HTR-8/SVneo (cell line): ENCODE data around the gene CCKAR.

Experiments
- DNase-seq: peaks from one replicate; pipeline ENCODE4 v3.0.0; 2011; ENCODE audit warnings: low spot score, mixed read lengths; ENCODE audit not compliant: insufficient read length
- FAIRE-seq: peaks from 2 replicates; lab custom pipeline; 2011; peaks lifted over from hg19 to GRCh38; lab: Jason Lieb, UNC

CCKAR gene

GRCh38 chr4:26462874-26463273 is 27.4 kb downstream of the CCKAR start:
- FAIRE-seq (no peak), DNase-seq (no peak)

DNA sequence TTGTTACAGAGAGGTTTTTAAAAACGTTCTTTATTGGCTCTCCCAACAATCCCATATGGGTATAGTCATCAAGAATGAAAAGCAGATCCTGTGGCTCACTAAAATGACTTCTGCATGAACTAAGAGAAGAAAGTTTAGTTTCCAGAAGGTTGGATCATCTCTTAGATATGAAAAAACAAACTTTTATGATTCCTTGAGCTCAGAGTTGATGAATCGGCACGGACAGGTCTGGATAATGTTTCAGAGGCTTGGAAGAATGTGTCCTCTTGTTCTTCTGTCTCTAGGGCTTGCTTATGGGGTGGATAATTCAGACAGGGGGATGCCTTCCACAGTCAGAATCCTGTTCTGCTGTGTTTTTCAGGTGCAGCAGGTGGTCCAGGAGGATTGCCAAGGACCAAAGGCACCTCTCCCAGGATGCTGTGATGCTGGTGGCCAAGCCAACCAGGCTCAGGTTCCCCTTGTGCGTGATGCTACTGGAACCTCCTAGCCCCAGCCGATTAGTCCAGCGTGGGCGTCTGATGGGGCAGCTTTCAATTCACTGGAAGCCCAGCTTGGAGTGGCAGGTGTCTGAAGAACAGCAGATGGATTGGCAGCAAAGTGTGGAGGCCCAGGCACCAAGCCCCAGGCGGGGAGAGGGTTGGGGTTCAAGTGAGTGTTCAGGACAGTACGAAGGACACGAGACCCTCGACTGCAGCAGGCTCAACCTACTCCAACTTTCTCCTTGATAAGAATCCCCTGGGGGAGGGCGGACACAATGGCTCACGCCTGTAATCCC is 30.3 kb downstream of the CCKAR start:
- FAIRE-seq = no peak
- no peak for DNase-seq

GRCh38 chr4:26459054-26459755 is 31.1 kb downstream of the CCKAR start:
- peak; percentile 88 for FAIRE-seq
- DNase-seq = peak; percentile 64

GRCh38 chr4:26458157-26458561 is 32.1 kb downstream of the CCKAR start:
- no peak for FAIRE-seq
- no peak for DNase-seq

DNA sequence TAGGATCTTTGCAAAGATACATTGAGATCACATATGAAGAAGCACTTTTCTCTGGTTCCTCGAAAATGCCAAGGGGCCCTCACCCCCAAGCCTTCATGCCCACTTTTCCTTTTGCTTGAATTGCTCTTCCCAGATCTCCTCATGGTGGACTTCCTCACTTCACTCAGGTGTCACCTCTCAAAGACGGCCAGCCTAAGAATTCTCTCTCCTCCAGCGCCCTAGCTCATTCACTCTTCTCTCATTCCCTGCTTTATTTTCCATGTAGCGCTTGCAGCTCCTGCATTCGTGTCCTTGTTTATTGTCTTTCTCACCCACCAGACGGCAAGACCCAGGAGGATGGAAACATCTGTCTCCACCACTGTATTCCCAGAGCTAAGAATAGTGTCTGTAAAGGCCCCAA is 32.9 kb downstream of the CCKAR start:
- FAIRE-seq (no peak), DNase-seq (no peak)

DNA sequence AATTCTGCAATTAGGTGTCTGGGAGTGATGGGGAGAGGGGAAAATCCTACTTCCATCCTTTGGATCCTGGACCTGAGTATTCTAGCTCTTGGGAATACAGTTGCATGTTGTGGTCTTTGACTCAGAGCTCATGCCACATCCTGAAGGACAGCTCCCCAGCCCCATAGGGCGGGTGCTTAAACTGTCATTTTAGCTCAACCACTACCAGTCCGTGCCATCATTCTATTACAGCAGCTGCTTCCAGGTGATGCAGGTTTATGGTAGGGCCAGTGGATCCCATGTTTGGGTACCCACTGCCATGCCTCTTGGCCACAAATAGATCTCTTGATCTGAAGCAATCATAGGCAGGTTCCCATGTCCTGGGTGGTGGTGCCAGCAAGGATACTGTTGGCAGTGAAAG is 34.7 kb downstream of the CCKAR start:
- no peak for FAIRE-seq
- no peak for DNase-seq

DNA sequence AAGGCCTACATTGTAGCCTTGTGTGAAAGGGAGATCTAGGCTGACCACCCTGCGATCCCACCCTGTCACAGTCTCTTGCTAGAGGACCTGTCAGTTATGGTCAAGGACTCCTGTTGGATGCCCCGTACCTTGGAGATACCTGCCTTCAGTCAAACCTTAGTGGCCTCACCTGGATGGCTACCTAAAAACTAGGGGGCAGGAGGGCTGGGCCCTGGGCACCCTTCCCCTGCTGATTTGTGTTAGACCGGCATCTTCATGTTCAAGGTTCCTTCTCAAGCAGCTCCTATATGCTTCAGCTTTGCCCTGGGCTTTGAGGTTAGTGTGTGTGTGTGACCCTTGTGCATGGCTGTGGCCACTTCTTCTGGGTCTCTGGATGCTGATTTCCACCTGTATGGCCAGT is 35.3 kb downstream of the CCKAR start:
- DNase-seq (no peak), FAIRE-seq (no peak)

- DNase-seq (no peak), FAIRE-seq (no peak)
Observed at GRCh38 chr4:26452565-26453531, 37.4 kb downstream of the CCKAR start.

DNA sequence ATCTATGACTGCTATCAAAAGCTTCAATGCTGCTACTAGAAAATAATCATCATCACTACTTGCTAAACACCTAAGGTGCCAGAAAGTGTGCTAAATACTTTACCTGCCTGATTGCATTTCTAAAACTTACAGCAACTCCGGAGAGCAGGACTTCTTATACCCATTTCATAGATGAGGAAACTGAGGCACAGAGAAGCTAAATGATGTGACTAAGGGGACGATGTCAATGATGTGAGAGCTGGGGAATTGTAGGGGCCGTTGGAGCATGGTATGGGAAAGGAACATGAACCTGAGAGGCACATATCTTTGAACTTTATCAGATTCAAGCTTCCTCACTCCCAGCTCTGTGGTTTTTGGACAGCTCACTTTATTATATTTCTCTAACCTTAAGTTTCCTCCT is 38.7 kb downstream of the CCKAR start:
- FAIRE-seq (no peak), DNase-seq (no peak)

- FAIRE-seq = no peak
- no peak for DNase-seq
Observed at GRCh38 chr4:26450418-26450817, 39.9 kb downstream of the CCKAR start.

- FAIRE-seq (no peak), DNase-seq (no peak)
Observed at GRCh38 chr4:26447378-26447777, 42.9 kb downstream of the CCKAR start.

- DNase-seq = no peak
- no peak for FAIRE-seq
Observed at GRCh38 chr4:26441771-26442170, 48.5 kb downstream of the CCKAR start.

GRCh38 chr4:26441102-26441501 is 49.2 kb downstream of the CCKAR start:
- FAIRE-seq (no peak), DNase-seq (no peak)

DNA sequence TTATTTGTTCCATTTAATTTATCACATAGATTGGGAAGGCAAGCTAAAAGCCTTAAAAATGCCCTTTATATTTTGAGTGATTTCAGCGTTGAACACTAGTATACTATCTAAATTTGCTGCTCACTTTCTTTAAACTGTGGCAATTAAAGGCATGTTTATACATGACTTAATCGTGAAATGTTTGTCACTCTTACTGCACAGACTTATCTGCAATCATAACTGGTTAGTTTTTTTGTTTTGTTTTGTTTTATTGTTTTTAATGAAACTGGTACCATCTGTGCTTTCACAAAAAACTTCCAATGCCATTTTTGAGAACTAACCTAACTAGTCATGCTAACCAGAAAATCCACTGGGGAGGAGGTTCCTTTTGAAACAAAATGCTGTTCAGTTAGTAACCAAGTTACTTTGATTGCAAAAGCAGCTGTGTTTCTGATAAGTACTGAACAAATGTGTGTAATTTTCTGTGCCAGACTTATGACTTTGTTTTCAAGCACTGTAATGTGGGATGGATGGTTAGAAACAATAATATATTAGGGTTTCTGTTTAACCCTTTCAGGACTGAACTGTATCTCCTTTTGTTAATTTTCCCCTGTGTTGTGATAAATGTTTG is 56.1 kb downstream of the CCKAR start:
- DNase-seq (no peak), FAIRE-seq (no peak)

DNA sequence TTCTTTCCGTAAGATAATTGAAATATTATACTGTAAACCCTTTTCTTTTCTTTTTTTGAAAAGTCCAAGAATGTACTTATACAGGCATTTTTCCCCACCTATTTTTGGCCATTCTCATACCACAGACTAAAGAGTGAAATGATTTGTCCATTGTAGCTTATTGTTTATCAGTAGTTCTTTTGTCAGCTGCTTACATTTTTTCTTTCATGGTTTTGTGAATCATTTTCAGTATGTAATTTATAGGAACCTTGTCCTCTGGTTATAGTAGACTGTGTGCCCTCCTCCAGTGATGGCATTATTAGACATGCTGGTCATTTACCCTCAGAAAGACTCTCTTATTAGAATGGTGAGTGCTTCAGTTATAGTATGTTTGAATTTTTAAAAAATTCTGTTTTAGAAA is 56.7 kb downstream of the CCKAR start:
- no peak for FAIRE-seq

DNA sequence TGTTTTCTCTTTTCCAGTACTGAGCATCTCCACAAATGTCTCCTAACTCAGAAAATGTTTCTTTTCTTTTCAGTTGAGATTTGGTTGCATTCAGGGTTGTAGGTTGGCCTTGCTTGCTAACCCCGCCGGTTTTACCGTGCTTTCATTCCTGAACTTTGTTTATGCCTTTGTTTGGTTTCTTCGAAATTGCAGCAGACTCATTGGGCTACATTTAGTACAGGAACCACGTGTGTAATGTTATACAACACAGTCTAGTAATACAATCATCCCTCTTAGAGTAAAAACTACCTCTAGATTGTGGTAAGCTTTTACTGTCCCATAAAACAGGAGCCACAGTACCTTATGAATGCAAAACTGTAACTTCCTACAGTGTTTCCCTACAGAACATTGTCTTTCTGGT is 57.9 kb downstream of the CCKAR start:
- no peak for FAIRE-seq
- no peak for DNase-seq

More for the DNA sequence above, 56.7 kb downstream of the CCKAR start:
- no peak for DNase-seq

DNA sequence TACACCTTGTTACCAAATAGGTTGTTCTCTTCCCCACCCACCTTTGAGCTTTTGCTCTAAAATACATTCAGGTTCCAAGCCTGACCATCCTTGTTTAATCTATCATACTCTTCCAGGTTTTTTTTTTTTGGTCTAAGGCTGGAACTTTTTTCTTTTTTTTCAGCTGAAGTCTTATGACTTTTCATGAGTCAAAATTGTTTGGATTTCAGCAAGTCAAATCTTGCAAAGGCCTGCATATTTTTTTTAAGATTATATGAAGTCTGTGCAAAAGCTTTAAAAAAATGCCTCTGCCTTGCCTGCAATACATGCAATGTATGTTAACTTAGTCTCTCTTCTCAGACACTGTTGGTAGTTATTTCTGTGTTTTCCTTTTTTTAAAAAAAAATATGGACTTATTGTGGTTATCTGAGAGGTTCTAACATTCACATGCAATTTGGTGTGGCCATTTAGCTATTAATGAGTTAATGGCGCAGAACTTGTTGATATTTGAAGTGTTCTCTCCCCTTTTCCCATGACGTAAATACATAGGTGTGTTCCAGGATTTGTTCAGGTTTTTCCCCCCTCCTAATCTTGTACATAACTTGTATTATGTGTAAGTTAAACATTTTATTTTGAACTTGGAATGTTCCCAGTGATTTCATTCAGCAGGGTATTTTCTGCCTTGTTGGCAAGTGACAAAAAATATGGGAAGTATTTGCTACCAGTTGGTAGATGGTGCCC is 58.7 kb downstream of the CCKAR start:
- no peak for FAIRE-seq
- DNase-seq = no peak
